OCI-LY7 (cell line): Measurements from ENCODE around the gene PLEK. TPM values are rescaled to one million over a fixed set of nuclear protein-coding genes. Genes with fewer than 3 reads are reported as not detected.

ENCODE experiments used
- BruUV-seq: library from RNA; stranded (reverse); fragments of 400-500 nt; replicated peaks from 2 replicates; lab custom pipeline; 2021; lab: Mats Ljungman, UMichigan
- CTCF ChIA-PET: fragments of 300-600 bp; sonication (Branson Sonifier 250); formaldehyde crosslinking; loops from one replicate; lab custom pipeline; 2022; ENCODE audit warnings: antibody characterized with exemption; ENCODE audit not compliant: unreplicated experiment; lab: Charles Lee
- POLR2A ChIA-PET: fragments of 300-600 bp; sonication (Branson Sonifier 250); formaldehyde crosslinking; loops from one replicate; lab custom pipeline; 2022; ENCODE audit warnings: antibody characterized with exemption; lab: Charles Lee
- DNase-seq: peaks from one replicate; pipeline ENCODE4 v3.0.0-alpha.2; 2015; ENCODE audit warnings: low spot score
- H2AFZ ChIP-seq: fragments of 200-600 bp; sonication (generic), shearing (Covaris generic); 2 replicates; pipeline ENCODE4 v1.6.1; 2014; ENCODE audit warnings: mild to moderate bottlenecking, antibody characterized with exemption, low read length, moderate library complexity
- H3K27ac ChIP-seq: fragments of 200-600 bp; sonication (generic); 2 replicates; pipeline ENCODE4 v1.5.1; 2014; ENCODE audit warnings: mixed run types, low read depth, mild to moderate bottlenecking, moderate library complexity, low read length, inconsistent platforms; ENCODE audit not compliant: poor library complexity, severe bottlenecking
- H3K36me3 ChIP-seq: fragments of 200-600 bp; sonication (generic); 2 replicates; pipeline ENCODE4 v1.6.1; 2014; ENCODE audit warnings: mild to moderate bottlenecking, antibody characterized with exemption, low read length, moderate library complexity, mixed read lengths; ENCODE audit not compliant: insufficient read depth
- H3K4me1 ChIP-seq: fragments of 200-600 bp; sonication (generic); 2 replicates; pipeline ENCODE4 v1.5.1; 2014; ENCODE audit warnings: mild to moderate bottlenecking, low read length; ENCODE audit not compliant: insufficient read depth, poor library complexity, severe bottlenecking
- H3K4me2 ChIP-seq: fragments of 200-600 bp; sonication (generic); 2 replicates; pipeline ENCODE4 v1.6.1; 2014; ENCODE audit warnings: mild to moderate bottlenecking, low read length
- H3K4me3 ChIP-seq: fragments of 200-600 bp; sonication (generic); 2 replicates; pipeline ENCODE4 v1.5.1; 2014; ENCODE audit warnings: mild to moderate bottlenecking, low read depth, low read length; ENCODE audit not compliant: poor library complexity, severe bottlenecking
- H3K79me2 ChIP-seq: fragments of 200-600 bp; sonication (generic); 2 replicates; pipeline ENCODE4 v1.6.1; 2016; ENCODE audit warnings: low read depth, mild to moderate bottlenecking, low read length, moderate library complexity, mixed read lengths; ENCODE audit not compliant: insufficient read depth
- H3K9me2 ChIP-seq: fragments of 200-600 bp; sonication (generic); 2 replicates; pipeline ENCODE4 v1.6.1; 2016; ENCODE audit warnings: mild to moderate bottlenecking, low read length, mixed read lengths; ENCODE audit not compliant: insufficient read depth
- H3K9me3 ChIP-seq: fragments of 200-600 bp; sonication (generic); 2 replicates; pipeline ENCODE4 v1.6.1; 2014; ENCODE audit warnings: mild to moderate bottlenecking, mixed run types, low read length, mixed read lengths
- H4K20me1 ChIP-seq: fragments of 200-600 bp; sonication (generic); 2 replicates; pipeline ENCODE4 v1.6.1; 2014; ENCODE audit warnings: mild to moderate bottlenecking, antibody characterized with exemption, low read length, moderate library complexity, mixed read lengths; ENCODE audit not compliant: insufficient read depth
- EZH2phosphoT487 ChIP-seq: fragments of 200-600 bp; sonication (generic); IDR thresholded peaks from 2 replicates; pipeline ENCODE4 v1.6.1; 2018; ENCODE audit warnings: low read depth, borderline replicate concordance, mild to moderate bottlenecking, mixed run types, antibody characterized with exemption, low read length, moderate library complexity, mixed read lengths
- intact Hi-C: fragments of 100-400 bp; cut with micrococcal nuclease; formaldehyde crosslinking; loops from one replicate; pipeline ENCODE4 v1.10.0; 2022; ENCODE audit not compliant: unreplicated experiment
- total RNA-seq, 2 experiments: library from RNA; depleted of rRNA in 1 of 2; stranded (reverse); fragments of >200 nt in 1 of 2; shearing (Covaris generic) in 1 of 2; gene quantifications; 2 replicates each; pipeline ENCODE4 v1.2.3, GENCODE V29; 2014 to 2022
- TF ChIP-seq, protein P1 (sequence below): fragments of 200-600 bp; sonication (generic); conservative IDR thresholded peaks from 2 replicates; pipeline ENCODE4 v1.5.1; 2014; ENCODE audit warnings: mild to moderate bottlenecking, antibody characterized with exemption, low read length, moderate library complexity, mixed read lengths

Gene PLEK
- total RNA-seq, 2 experiments from 2014 or later, result 20.8 to 80.6 TPM

DNA sequence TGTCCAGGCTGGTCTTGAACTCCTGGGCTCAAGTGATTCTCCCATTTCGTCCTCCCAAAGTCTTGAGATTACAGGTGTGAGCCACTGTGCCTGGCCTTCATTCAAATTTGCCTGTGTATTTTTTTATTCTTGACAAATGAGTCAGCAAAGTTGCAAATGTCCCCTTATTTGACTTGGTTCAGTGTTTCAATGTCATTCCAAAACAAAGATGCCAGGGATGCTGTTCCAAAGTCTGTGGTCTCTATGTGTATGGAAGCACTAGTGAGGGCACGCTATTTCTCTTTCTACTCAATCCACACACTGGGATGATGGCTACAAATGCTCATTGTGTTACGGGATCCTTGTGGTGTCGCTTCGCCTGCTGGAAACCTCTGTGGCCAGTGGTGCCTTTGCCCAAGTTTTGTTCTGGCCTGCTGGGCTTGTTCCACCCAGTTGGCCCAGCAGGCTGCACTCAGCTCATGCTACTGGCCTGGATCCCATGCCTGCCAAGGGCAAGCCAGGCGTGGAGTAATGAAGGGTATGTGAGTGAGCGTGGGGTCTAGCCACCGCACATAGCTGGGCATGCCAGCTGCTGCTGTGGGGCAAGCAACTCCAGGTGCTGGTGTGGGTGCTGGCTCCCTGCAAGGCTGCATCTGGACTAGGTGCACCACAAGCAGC, 66.4 kb downstream of the PLEK start:
- Histone ChIP-seq H3K9me3 (peaks cover 16% of the 10 kb centered on the region; the same call in 1 of the 2 replicates), H3K4me1 (peaks cover 44% of the 10 kb centered on the region), H3K4me3 (no peak overlapping the region), H3K36me3 (peaks cover 6% of the 10 kb centered on the region; the same call in 1 of the 2 replicates), H2AFZ (no peak overlapping the region), H4K20me1 (no peaks in the 10 kb centered on the region), H3K4me2 (no peak overlapping the region), H3K9me2 (no peaks in the 10 kb centered on the region), H3K27ac (no peak overlapping the region), H3K79me2 (no peaks in the 10 kb centered on the region)
- BruUV-seq, result no TSS peak
- TF ChIP-seq, protein P1, sequence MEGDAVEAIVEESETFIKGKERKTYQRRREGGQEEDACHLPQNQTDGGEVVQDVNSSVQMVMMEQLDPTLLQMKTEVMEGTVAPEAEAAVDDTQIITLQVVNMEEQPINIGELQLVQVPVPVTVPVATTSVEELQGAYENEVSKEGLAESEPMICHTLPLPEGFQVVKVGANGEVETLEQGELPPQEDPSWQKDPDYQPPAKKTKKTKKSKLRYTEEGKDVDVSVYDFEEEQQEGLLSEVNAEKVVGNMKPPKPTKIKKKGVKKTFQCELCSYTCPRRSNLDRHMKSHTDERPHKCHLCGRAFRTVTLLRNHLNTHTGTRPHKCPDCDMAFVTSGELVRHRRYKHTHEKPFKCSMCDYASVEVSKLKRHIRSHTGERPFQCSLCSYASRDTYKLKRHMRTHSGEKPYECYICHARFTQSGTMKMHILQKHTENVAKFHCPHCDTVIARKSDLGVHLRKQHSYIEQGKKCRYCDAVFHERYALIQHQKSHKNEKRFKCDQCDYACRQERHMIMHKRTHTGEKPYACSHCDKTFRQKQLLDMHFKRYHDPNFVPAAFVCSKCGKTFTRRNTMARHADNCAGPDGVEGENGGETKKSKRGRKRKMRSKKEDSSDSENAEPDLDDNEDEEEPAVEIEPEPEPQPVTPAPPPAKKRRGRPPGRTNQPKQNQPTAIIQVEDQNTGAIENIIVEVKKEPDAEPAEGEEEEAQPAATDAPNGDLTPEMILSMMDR, result no peak
- TF ChIP-seq EZH2phosphoT487, result no peak
- intact Hi-C loops, result no loop called here
- ChIA-PET CTCF (no interaction called here), POLR2A (no interaction called here)
- DNase-seq, result no peak

DNA sequence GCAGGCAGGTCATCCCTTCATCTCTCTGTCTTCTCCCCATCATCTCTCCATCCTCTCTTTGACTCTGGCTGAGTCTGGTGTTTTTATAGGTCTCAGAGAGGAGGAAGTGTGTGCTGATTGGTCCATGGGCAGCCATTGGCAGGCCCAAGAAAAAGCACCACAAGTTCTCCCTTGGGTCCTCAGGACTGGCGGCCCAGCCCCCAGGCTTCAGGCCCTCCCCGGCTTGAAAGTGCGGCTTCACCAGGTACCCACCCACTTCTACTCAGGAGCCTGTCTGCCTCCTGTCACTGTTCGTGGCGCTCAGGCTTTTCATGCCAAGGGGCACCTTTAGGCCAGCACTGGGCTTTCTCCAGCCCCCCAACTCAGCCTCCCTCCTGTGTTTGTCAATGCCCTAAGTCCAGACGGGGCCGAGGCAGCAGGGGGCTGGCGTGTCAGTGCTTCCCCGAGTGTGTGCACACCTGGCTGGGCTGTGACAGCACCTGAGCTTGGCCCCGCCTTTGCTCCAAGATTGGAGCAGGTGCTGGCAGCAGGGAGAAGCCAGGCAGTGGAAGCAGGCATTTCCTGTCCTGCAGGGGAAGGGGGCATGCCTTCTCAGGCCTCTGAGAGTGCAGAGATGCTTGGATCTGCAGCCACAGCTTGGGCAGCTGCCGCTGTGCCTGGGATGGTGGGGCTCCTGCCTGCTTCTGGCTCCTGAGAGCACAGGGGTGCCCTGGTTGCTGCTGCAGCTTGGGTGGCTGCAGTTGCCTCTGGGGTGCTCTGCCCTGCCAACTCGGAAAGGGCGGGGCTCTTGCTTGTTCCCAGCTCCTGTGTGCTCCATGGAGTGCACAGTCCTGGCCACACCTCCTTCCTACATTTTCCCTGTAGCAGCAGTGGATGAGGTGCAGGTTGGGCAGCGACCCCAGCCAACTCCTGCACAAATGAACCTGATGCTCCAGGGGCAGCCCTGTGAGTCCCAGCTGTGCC, 67.9 kb downstream of the PLEK start:
- intact Hi-C loops, result no loop called here

More for the DNA sequence above, 67.9 kb downstream of the PLEK start:
- Histone ChIP-seq H3K36me3 (peaks cover 6% of the 10 kb centered on the region; the same call in 1 of the 2 replicates), H2AFZ (no peak overlapping the region), H3K4me3 (no peak overlapping the region), H3K27ac (no peak overlapping the region), H3K9me3 (peaks cover 16% of the 10 kb centered on the region; the same call in 1 of the 2 replicates), H3K4me2 (no peak overlapping the region), H3K79me2 (no peaks in the 10 kb centered on the region), H3K9me2 (no peaks in the 10 kb centered on the region), H3K4me1 (peaks cover 41% of the 10 kb centered on the region), H4K20me1 (no peaks in the 10 kb centered on the region)
- no peak for TF ChIP-seq EZH2phosphoT487
- TF ChIP-seq, protein P1, result no peak
- no peak for DNase-seq
- no TSS peak for BruUV-seq
- ChIA-PET POLR2A (no interaction called here), CTCF (no interaction called here)
